ENCODE results near the gene ERN1. TPM values are rescaled to one million over a fixed set of nuclear protein-coding genes. Genes with fewer than 3 reads are reported as not detected.
A peak's percentile ranks its signal among the peaks of the same experiment; 100 is the strongest.

ERN1 gene
- total RNA-seq, 1 donor from 2014 or later = 12.1 TPM

DNA sequence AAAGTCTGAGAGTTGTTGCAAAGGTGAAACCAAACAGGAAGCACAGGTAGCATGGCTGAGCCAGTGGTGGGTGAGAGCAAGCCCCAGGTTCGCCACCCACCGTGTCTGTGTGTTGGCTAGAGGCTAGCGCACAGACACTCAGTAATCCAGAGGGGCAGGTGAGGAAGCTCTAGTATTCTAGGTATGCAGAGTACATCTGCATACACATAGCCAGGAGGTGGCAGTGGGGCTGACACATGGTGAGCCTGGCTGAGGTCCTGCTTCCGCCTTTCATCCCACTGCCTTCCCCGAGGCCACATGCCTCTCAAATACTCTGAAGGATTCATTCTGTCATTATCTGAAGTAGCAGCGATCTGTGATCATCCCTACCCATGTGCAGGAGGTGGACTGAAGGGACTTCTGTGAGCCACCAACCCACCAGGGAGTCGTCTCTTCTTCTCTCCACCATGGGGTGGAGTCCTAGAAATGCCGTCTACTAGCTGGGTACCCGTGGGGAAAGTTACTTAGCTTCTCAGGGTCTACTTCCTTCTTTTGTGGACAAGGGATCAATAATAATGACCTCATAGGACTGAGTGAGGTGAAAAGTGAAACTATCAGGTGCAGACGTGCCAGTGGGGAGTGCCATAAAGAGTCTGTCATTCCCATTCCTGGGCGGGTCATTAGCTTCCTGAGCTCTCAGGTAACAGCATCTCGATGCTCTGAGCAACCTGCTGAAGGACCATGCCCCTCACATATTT lies 73.5 kb downstream of the ERN1 start:
- H3K9me3 Mint-ChIP-seq = no peaks in the 10 kb centered on the region
- no peak for DNase-seq (ENCODE audit: extremely low spot score, unreplicated experiment)

DNA sequence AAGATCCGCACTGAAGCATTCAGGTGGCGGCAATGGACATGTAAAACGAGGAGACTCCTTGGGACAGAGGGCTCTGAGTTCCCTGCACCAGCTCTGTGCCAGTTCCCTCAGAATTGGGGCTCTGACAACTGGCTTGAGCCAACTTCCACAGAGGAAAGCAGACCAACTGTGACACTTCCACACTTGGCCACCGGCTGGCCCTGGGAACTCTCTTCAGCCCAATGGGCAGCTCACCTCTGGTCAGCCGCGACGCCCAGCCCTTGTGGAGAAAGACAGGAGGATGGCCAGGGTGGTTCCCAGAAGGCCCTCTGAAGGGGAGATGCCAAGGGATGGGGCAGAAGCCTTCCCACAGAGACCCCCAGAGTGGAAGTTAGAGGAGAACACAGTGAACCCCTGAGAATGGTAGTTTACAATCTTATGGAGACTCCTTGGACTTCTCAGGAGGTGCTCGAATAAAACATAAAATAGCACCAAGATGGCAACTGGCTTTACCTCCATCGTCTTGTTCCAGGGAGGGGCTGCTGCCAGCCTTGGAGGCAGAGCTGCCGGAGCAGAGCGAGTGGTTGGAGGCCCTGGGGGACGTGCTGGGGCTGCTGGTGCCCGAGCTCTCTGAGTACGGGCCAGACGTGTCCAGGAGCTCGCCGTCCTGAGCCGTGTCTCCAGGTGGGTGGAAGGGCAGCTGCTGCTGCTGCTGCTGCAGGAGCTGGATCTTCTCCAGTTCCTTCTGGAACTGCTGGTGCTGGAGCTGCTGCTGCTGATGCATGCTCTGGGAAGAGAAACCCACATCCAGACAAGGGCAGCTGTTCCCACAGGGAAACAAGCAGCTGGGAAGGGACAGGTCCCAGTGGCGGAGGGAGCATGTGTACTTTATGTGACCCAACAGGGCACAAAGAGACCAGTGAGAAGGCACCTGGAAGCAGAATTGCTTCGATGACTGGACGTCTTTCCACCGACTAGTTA lies 74.5 kb downstream of the ERN1 start:
- peaks cover 18% of the 10 kb centered on the region for H3K36me3 Mint-ChIP-seq
- TF ChIP-seq, protein P1, sequence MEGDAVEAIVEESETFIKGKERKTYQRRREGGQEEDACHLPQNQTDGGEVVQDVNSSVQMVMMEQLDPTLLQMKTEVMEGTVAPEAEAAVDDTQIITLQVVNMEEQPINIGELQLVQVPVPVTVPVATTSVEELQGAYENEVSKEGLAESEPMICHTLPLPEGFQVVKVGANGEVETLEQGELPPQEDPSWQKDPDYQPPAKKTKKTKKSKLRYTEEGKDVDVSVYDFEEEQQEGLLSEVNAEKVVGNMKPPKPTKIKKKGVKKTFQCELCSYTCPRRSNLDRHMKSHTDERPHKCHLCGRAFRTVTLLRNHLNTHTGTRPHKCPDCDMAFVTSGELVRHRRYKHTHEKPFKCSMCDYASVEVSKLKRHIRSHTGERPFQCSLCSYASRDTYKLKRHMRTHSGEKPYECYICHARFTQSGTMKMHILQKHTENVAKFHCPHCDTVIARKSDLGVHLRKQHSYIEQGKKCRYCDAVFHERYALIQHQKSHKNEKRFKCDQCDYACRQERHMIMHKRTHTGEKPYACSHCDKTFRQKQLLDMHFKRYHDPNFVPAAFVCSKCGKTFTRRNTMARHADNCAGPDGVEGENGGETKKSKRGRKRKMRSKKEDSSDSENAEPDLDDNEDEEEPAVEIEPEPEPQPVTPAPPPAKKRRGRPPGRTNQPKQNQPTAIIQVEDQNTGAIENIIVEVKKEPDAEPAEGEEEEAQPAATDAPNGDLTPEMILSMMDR (conservative IDR thresholded peaks at IDR 0.05) = no peak
- no peaks in the 10 kb centered on the region for H3K9me3 Mint-ChIP-seq
- no peak for DNase-seq (ENCODE audit: extremely low spot score, unreplicated experiment)
- H3K4me1 Mint-ChIP-seq (ENCODE audit: unreplicated experiment) = peaks cover 9% of the 10 kb centered on the region
- H3K4me3 Mint-ChIP-seq = no peak overlapping the region
- H3K27ac Mint-ChIP-seq = no peak overlapping the region
- H3K27me3 Mint-ChIP-seq = no peaks in the 10 kb centered on the region

More for the DNA sequence above, 73.5 kb downstream of the ERN1 start:
- TF ChIP-seq, protein P1 (conservative IDR thresholded peaks at IDR 0.05) = no peak
- Mint-ChIP-seq H3K27me3 (no peaks in the 10 kb centered on the region), H3K4me3 (peak overlapping the region; percentile 57), H3K36me3 (peaks cover 18% of the 10 kb centered on the region), H3K4me1 (ENCODE audit: unreplicated experiment) (peaks cover 9% of the 10 kb centered on the region), H3K27ac (peak overlapping the region; percentile 89)

DNA sequence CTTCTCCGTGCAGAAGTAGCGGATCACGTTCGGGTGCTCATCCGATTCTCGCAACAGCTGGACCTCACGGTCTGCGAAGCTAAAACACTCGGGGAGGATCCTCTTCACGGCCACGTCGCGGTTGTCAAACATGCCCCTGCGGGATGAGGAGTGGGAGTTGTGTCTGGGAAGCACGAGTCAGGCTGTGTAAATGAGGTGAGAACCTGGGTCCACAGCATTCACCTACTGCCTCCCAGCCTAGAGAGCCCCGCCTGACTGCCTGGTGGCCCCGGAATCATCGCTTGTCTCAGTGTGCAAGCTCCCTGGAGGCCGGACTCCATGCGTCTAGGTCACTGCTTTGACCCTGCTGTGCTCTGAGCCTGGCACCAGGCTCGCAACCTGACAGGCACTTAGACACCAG lies 75.6 kb downstream of the ERN1 start:
- H3K27me3 Mint-ChIP-seq = no peaks in the 10 kb centered on the region
- no peak overlapping the region for H3K27ac Mint-ChIP-seq
- TF ChIP-seq, protein P1 (conservative IDR thresholded peaks at IDR 0.05) = no peak
- H3K9me3 Mint-ChIP-seq = no peaks in the 10 kb centered on the region
- H3K4me1 Mint-ChIP-seq (ENCODE audit: unreplicated experiment) = peaks cover 9% of the 10 kb centered on the region
- peaks cover 12% of the 10 kb centered on the region for H3K36me3 Mint-ChIP-seq
- DNase-seq (ENCODE audit: extremely low spot score, unreplicated experiment) = no peak
- H3K4me3 Mint-ChIP-seq = no peak overlapping the region

DNA sequence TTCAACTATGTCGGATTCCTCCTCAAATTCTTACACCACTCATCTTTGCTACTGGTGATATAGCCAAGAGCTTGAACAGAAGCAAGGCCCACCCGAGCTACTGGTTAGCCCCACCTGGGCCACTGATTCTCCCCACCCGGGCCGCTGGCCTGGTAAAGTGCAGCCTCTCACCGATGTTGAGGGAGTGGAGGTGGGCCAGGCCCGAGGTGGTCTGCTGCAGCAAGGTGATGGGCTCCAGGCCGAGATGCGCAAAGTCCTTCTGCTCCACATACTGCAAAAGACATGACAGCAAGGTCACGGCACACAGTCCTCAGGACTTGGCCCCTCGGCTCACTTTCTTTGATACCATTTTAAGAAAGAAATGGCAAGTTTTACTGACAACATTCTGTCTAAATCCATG lies 76.8 kb downstream of the ERN1 start:
- peaks cover 9% of the 10 kb centered on the region for H3K36me3 Mint-ChIP-seq
- H3K4me3 Mint-ChIP-seq = no peak overlapping the region
- H3K27ac Mint-ChIP-seq = peak overlapping the region; percentile 56
- no peaks in the 10 kb centered on the region for H3K27me3 Mint-ChIP-seq
- TF ChIP-seq, protein P1 (conservative IDR thresholded peaks at IDR 0.05) = no peak
- DNase-seq (ENCODE audit: extremely low spot score, unreplicated experiment) = no peak
- peaks cover 5% of the 10 kb centered on the region for H3K4me1 Mint-ChIP-seq (ENCODE audit: unreplicated experiment)
- H3K9me3 Mint-ChIP-seq = no peaks in the 10 kb centered on the region

DNA sequence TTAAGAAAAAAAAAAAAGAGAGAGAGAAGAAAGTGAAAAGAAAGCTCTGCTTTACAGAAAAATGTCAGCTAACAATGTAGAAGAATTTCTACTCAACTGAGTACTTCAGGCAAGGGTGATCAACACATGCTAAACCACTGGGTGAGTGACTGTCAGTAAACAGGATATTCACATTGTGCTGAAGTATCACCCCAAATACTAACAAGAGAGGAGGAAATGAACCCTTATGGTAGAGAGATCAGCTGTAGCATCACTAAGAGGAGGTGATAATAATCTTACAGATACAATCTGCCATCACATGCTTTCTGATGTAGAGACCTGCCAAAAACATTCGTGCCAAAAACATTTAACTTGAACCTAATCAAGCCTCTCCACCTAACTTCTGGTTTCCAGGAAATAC lies 78.8 kb downstream of the ERN1 start:
- H3K27ac Mint-ChIP-seq = no peak overlapping the region
- H3K27me3 Mint-ChIP-seq = no peaks in the 10 kb centered on the region
- TF ChIP-seq, protein P1 (conservative IDR thresholded peaks at IDR 0.05) = no peak
- H3K4me1 Mint-ChIP-seq (ENCODE audit: unreplicated experiment) = no peaks in the 10 kb centered on the region
- no peak overlapping the region for H3K4me3 Mint-ChIP-seq
- peaks cover 9% of the 10 kb centered on the region for H3K36me3 Mint-ChIP-seq
- no peaks in the 10 kb centered on the region for H3K9me3 Mint-ChIP-seq
- no peak for DNase-seq (ENCODE audit: extremely low spot score, unreplicated experiment)

All from type B pancreatic cell (in vitro differentiated cells).